Prostate gland (tissue), 2 donors: ENCODE measurements around the gene BRS3.

Experiments
- POLR2A ChIP-seq: fragments of 450-650 bp; IDR thresholded peaks from one replicate; pipeline ENCODE4 v1.6.1; 2016; ENCODE audit warnings: antibody characterized with exemption, mild to moderate bottlenecking
- POLR2AphosphoS5 ChIP-seq: sonication (generic); formaldehyde crosslinking; IDR thresholded peaks from one replicate; pipeline ENCODE4 v1.6.1; 2017; ENCODE audit warnings: antibody characterized with exemption
- TF ChIP-seq, protein P1 (sequence below), 4 experiments: fragments of 200-600 bp in 2 of 4; fragments of 450-650 bp in 2 of 4; sonication (generic) in 2 of 4; IDR thresholded peaks; 1 replicate in 3 of 4; 2 replicates in 1 of 4; pipeline ENCODE4 v1.5.1; 2016 to 2019; ENCODE audit warnings: antibody characterized with exemption in 4 of 4, mild to moderate bottlenecking in 2 of 4, moderate library complexity in 2 of 4

GRCh38 chrX:136541294-136541693 lies 53.5 kb downstream of the BRS3 start:
- no peak for TF ChIP-seq POLR2A
- TF ChIP-seq, protein P1, sequence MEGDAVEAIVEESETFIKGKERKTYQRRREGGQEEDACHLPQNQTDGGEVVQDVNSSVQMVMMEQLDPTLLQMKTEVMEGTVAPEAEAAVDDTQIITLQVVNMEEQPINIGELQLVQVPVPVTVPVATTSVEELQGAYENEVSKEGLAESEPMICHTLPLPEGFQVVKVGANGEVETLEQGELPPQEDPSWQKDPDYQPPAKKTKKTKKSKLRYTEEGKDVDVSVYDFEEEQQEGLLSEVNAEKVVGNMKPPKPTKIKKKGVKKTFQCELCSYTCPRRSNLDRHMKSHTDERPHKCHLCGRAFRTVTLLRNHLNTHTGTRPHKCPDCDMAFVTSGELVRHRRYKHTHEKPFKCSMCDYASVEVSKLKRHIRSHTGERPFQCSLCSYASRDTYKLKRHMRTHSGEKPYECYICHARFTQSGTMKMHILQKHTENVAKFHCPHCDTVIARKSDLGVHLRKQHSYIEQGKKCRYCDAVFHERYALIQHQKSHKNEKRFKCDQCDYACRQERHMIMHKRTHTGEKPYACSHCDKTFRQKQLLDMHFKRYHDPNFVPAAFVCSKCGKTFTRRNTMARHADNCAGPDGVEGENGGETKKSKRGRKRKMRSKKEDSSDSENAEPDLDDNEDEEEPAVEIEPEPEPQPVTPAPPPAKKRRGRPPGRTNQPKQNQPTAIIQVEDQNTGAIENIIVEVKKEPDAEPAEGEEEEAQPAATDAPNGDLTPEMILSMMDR (IDR thresholded peaks at IDR 0.05), result no peak
- no peak for TF ChIP-seq POLR2AphosphoS5
